HCT116 (cell line): Measurements from ENCODE around the gene RFX8. TPM values are rescaled to one million over a fixed set of nuclear protein-coding genes. Genes with fewer than 3 reads are reported as not detected.
"Not testable (repeated sequence)": the region's sequence is repeated elsewhere in the genome, so short reads cannot be mapped to it uniquely, and the experiment has no call there.

Experiments
- ATAC-seq: fragments of 200-7000 bp; cut with Tn5 transposase; 2 replicates; pipeline ENCODE4 v1.9.1; 2020; ENCODE audit warnings: mild to moderate bottlenecking, moderate library complexity
- BruUV-seq: library from RNA; stranded (reverse); fragments of 400-500 nt; replicated peaks from 2 replicates; lab custom pipeline; 2021; lab: Mats Ljungman, UMichigan
- CTCF ChIA-PET: fragments of 300-600 bp; sonication (Branson Sonifier 250); formaldehyde crosslinking; loops from one replicate; lab custom pipeline; 2021; ENCODE audit warnings: antibody characterized with exemption; lab: Charles Lee
- POLR2A ChIA-PET: fragments of 300-600, 350-600 bp; sonication (Branson Sonifier 250); formaldehyde crosslinking; loops from one replicate; lab custom pipeline; 2021; ENCODE audit warnings: antibody characterized with exemption; lab: Charles Lee
- RAD21 ChIA-PET, 2 experiments: fragments of 300-600 bp; sonication (Branson Sonifier 250); formaldehyde crosslinking; loops; one replicate each; lab custom pipeline; 2023; ENCODE audit warnings: low total read pairs in 2 of 2; ENCODE audit not compliant: uncharacterized antibody in 2 of 2, unreplicated experiment in 2 of 2, low non-redundant PET in 1 of 2; lab: Charles Lee
- DNase-seq: peaks from one replicate; pipeline ENCODE4 v3.0.0-alpha.2; 2010; ENCODE audit warnings: low read depth, low spot score
- H2AFZ ChIP-seq: fragments of 200-600 bp; shearing (Covaris generic), sonication (generic); 2 replicates; pipeline ENCODE4 v1.6.1; 2017; ENCODE audit warnings: low read depth, mixed run types, mixed read lengths, antibody characterized with exemption, low read length; ENCODE audit not compliant: poor library complexity, severe bottlenecking
- H3K27ac ChIP-seq: 2 replicates; pipeline ENCODE4 v1.5.1; 2012; ENCODE audit warnings: low read depth, low read length
- H3K27me3 ChIP-seq: fragments of 200-600 bp; sonication (generic); 2 replicates; pipeline ENCODE4 v1.6.1; 2016; ENCODE audit warnings: mixed run types, low read length, mixed read lengths; ENCODE audit not compliant: insufficient read depth
- H3K36me3 ChIP-seq, 2 experiments: fragments of 200-500 bp in 1 of 2; fragments of 200-600 bp in 1 of 2; sonication (Bioruptor generic) in 1 of 2; sonication (generic) in 1 of 2; 2 replicates each; pipeline versions ENCODE4 v1.5.1 to v1.6.1; 2014 to 2016; ENCODE audit warnings: low read length in 2 of 2, inconsistent platforms in 1 of 2, mixed read lengths in 1 of 2, mixed run types in 1 of 2; ENCODE audit not compliant: insufficient read depth in 2 of 2, control insufficient read depth in 1 of 2
- H3K4me1 ChIP-seq, 2 experiments: fragments of 200-600 bp in 1 of 2; sonication (generic) in 1 of 2; 2 replicates each; pipeline versions ENCODE4 v1.5.1 to v1.6.1; 2012 to 2017; ENCODE audit warnings: low read length in 2 of 2, inconsistent platforms in 1 of 2, mild to moderate bottlenecking in 1 of 2, mixed read lengths in 1 of 2, mixed run types in 1 of 2, moderate library complexity in 1 of 2; ENCODE audit not compliant: insufficient read depth in 2 of 2, control insufficient read depth in 1 of 2
- H3K4me2 ChIP-seq: fragments of 200-600 bp; sonication (generic); 2 replicates; pipeline ENCODE4 v1.6.1; 2017; ENCODE audit warnings: mixed run types, low read length, mixed read lengths
- H3K4me3 ChIP-seq, 2 experiments: fragments of 200-600 bp in 1 of 2; sonication (generic) in 1 of 2; replicated peaks in 1 of 2; 2 replicates each; pipeline ENCODE4 v1.5.1; 2011 to 2016; ENCODE audit warnings: low read length in 2 of 2, control low read depth in 1 of 2, low read depth in 1 of 2, mild to moderate bottlenecking in 1 of 2, mixed read lengths in 1 of 2, mixed run types in 1 of 2
- H3K79me2 ChIP-seq: fragments of 200-600 bp; sonication (generic); 2 replicates; pipeline ENCODE4 v1.6.1; 2017; ENCODE audit warnings: mild to moderate bottlenecking, mixed run types, low read length, moderate library complexity, mixed read lengths; ENCODE audit not compliant: insufficient read depth
- H3K9ac ChIP-seq: fragments of 200-600 bp; sonication (generic); 2 replicates; pipeline ENCODE4 v1.6.1; 2016; ENCODE audit warnings: low read length, mixed read lengths
- H3K9me2 ChIP-seq: fragments of 200-600 bp; sonication (generic), shearing (Covaris generic); 2 replicates; pipeline ENCODE4 v1.6.1; 2017; ENCODE audit warnings: mixed run types, mild to moderate bottlenecking, moderate library complexity; ENCODE audit not compliant: insufficient read depth
- H3K9me3 ChIP-seq, 2 experiments: fragments of 200-500 bp in 1 of 2; fragments of 200-600 bp in 1 of 2; sonication (Bioruptor generic) in 1 of 2; sonication (generic) in 1 of 2; 2 replicates each; pipeline ENCODE4 v1.6.1; 2014 to 2017; ENCODE audit warnings: low read length in 2 of 2, mixed read lengths in 2 of 2, inconsistent platforms in 1 of 2, low read depth in 1 of 2, mild to moderate bottlenecking in 1 of 2, mixed run types in 1 of 2, moderate library complexity in 1 of 2; ENCODE audit not compliant: control insufficient read depth in 1 of 2, insufficient read depth in 1 of 2
- H4K20me1 ChIP-seq: fragments of 200-600 bp; sonication (generic), shearing (Covaris generic); 2 replicates; pipeline ENCODE4 v1.6.1; 2017; ENCODE audit warnings: mixed run types, mild to moderate bottlenecking, moderate library complexity; ENCODE audit not compliant: insufficient read depth
- CEBPB ChIP-seq: IDR thresholded peaks from 2 replicates; pipeline ENCODE4 v1.6.1; 2012; ENCODE audit warnings: low read depth
- EGR1 ChIP-seq: IDR thresholded peaks from 2 replicates; pipeline ENCODE4 v1.6.1; 2012; ENCODE audit warnings: low read depth
- ELF1 ChIP-seq: IDR thresholded peaks from 2 replicates; pipeline ENCODE4 v1.6.1; 2012; ENCODE audit warnings: low read depth, borderline replicate concordance
- EZH2 ChIP-seq: fragments of 200-600 bp; sonication (generic); IDR thresholded peaks from 2 replicates; pipeline ENCODE4 v1.6.1; 2017; ENCODE audit warnings: antibody characterized with exemption, mixed run types
- MAX ChIP-seq: IDR thresholded peaks from 2 replicates; pipeline ENCODE4 v1.6.1; 2012
- POLR2AphosphoS5 ChIP-seq: IDR thresholded peaks from 2 replicates; pipeline ENCODE4 v1.6.1; 2011; ENCODE audit warnings: mild to moderate bottlenecking, low read depth, low read length, moderate library complexity
- ZBTB33 ChIP-seq: IDR thresholded peaks from 2 replicates; pipeline ENCODE4 v1.6.1; 2011; ENCODE audit warnings: mild to moderate bottlenecking, low read length, moderate library complexity; ENCODE audit not compliant: insufficient replicate concordance; ENCODE audit errors: extremely low read depth
- intact Hi-C: fragments of 100-400 bp; cut with micrococcal nuclease; formaldehyde crosslinking; loops from 2 replicates; pipeline ENCODE4 v1.10.0; 2022
- total RNA-seq: library from RNA; stranded (reverse); gene quantifications from one replicate; pipeline ENCODE4 v1.2.1, GENCODE V29; 2021; ENCODE audit not compliant: unreplicated experiment

RFX8 gene
- total RNA-seq, 1 experiment from 2014 or later: not detected

GRCh38 chr2:101508636-101509035, 33.7 kb upstream of the RFX8 start:
- H3K9me3 ChIP-seq: no peaks in the 10 kb centered on the region
- ChIA-PET POLR2A (no interaction called here), CTCF (no interaction called here), RAD21 (no interaction called here)
- ATAC-seq (no peak), DNase-seq (no peak)
- no TSS peak for BruUV-seq
- no peaks in the 10 kb centered on the region for H3K4me1 ChIP-seq
- no peak overlapping the region for H3K4me2 ChIP-seq
- no peak overlapping the region for H2AFZ ChIP-seq
- H3K36me3 ChIP-seq: no peaks in the 10 kb centered on the region
- no peaks in the 10 kb centered on the region for H3K79me2 ChIP-seq
- no peak overlapping the region for H3K4me3 ChIP-seq
- no peak for TF ChIP-seq EZH2
- no peak for TF ChIP-seq EGR1
- no peak for TF ChIP-seq MAX
- TF ChIP-seq ZBTB33: no peak
- TF ChIP-seq ELF1: no peak
- TF ChIP-seq CEBPB: no peak
- TF ChIP-seq POLR2AphosphoS5: no peak
- no peaks in the 10 kb centered on the region for H3K9me2 ChIP-seq
- H4K20me1 ChIP-seq: no peaks in the 10 kb centered on the region
- H3K27ac ChIP-seq: no peak overlapping the region
- intact Hi-C loops: no loop called here
- no peak overlapping the region for H3K9ac ChIP-seq
- H3K27me3 ChIP-seq: no peaks in the 10 kb centered on the region

- DNase-seq, POLR2A ChIA-PET, H4K20me1 ChIP-seq, CTCF ChIA-PET, H3K9me2 ChIP-seq, H3K9me3 ChIP-seq, H3K79me2 ChIP-seq, RAD21 ChIA-PET, H3K4me1 ChIP-seq, H3K4me2 ChIP-seq, H3K27me3 ChIP-seq, ATAC-seq, H3K36me3 ChIP-seq, H3K9ac ChIP-seq, H3K4me3 ChIP-seq, intact Hi-C loops, H3K27ac ChIP-seq, H2AFZ ChIP-seq, BruUV-seq: not testable (repeated sequence)
These were observed 30.4 kb upstream of the RFX8 start for GRCh38 chr2:101505276-101505675.

GRCh38 chr2:101504744-101505143, 29.8 kb upstream of the RFX8 start:
- DNase-seq, H3K9me3 ChIP-seq, H4K20me1 ChIP-seq, CTCF ChIA-PET, POLR2A ChIA-PET, H3K79me2 ChIP-seq, BruUV-seq, H3K27me3 ChIP-seq, H2AFZ ChIP-seq, H3K36me3 ChIP-seq, H3K4me3 ChIP-seq, H3K4me2 ChIP-seq, RAD21 ChIA-PET, H3K4me1 ChIP-seq, intact Hi-C loops, H3K9me2 ChIP-seq, H3K27ac ChIP-seq, ATAC-seq, H3K9ac ChIP-seq: not testable (repeated sequence)
